ENCODE results near the gene GET4. TPM values are rescaled to one million over a fixed set of nuclear protein-coding genes. Genes with fewer than 3 reads are reported as not detected.
"Not testable (repeated sequence)": the region's sequence is repeated elsewhere in the genome, so short reads cannot be mapped to it uniquely, and the experiment has no call there.

GET4 gene
- total RNA-seq, 1 donor from 2014 or later, result 35.8 TPM

DNA sequence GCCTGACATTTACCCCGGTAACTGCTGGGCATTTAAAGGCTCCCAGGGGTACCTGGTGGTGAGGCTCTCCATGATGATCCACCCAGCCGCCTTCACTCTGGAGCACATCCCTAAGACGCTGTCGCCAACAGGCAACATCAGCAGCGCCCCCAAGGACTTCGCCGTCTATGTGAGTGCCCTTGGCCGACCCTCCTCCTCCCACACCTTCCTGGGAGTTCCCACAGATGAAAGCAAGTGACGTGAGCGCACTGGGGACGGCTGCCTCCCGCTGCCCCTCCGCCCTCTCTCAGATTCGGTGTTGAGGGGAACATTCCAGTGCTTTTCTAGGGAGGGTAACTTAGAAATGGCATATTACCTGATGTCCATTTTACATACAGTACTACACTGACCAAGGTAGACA lies 7.0 kb upstream of the GET4 start:
- TF ChIP-seq CTCF (IDR thresholded peaks at IDR 0.05) (no peak), POLR2A (IDR thresholded peaks at IDR 0.05) (no peak), POLR2AphosphoS5 (IDR thresholded peaks at IDR 0.05; ENCODE audit: insufficient read depth in 1 of 2, low read depth in 1 of 2) (no peak)
- H3K9me3 ChIP-seq, result no peaks in the 10 kb centered on the region
- peaks cover 0 to 53% of the 10 kb centered on the region in 2 donors for H3K36me3 ChIP-seq
- H3K4me3 ChIP-seq, result no peak overlapping the region
- peaks cover 27% of the 10 kb centered on the region for H3K4me1 ChIP-seq
- no peaks in the 10 kb centered on the region for H3K27me3 ChIP-seq
- DNase-seq (ENCODE audit: extremely low spot score in 2 of 2), result no peak
- H3K27ac ChIP-seq, result peak overlapping the region; percentile 90
- intact Hi-C loops (cut with DNase I), result no loop called here

DNA sequence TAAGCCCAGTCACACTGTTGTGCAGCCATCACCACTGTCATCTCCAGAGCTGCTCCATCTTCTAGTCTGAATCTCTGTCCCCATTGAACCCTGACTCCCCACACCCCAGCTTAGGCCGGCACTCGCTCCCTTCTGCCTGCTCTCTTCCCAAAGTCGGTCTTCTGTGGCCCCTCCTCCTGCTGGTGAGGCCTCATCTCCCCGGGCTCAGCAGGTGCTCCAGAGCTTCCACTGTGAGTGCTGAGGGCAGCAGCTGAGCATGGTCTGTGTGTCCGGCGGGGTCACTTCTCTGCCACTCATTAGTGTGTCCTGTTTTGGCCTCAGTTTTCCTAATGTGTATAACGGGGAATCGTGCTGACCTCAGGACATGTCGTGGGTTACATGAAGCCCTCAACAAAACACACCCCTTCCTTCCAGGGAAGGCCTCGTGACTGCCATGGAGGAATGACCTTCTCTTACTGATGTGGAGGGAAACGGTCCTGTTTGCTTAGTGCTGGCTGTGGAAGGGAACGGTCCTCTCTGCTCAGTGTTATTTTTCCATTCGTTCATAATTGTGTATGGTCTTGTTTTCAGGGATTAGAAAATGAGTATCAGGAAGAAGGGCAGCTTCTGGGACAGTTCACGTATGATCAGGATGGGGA lies 4.3 kb upstream of the GET4 start:
- TF ChIP-seq POLR2AphosphoS5 (IDR thresholded peaks at IDR 0.05; ENCODE audit: insufficient read depth in 1 of 2, low read depth in 1 of 2) (no peak), CTCF (IDR thresholded peaks at IDR 0.05) (no peak), POLR2A (IDR thresholded peaks at IDR 0.05) (no peak)
- peaks cover 0 to 42% of the 10 kb centered on the region in 2 donors for H3K36me3 ChIP-seq
- DNase-seq (ENCODE audit: extremely low spot score in 2 of 2), result no peak
- intact Hi-C loops (cut with DNase I), result loop anchor here (2.0 to 10.0 kb wide), 3 partner anchors 85 to 547 kb away; no protein-coding TSS in a partner anchor
- peaks cover 34% of the 10 kb centered on the region for H3K4me1 ChIP-seq
- H3K9me3 ChIP-seq, result no peaks in the 10 kb centered on the region
- no peak overlapping the region for H3K4me3 ChIP-seq
- H3K27ac ChIP-seq, result peak overlapping the region; percentile 91
- no peaks in the 10 kb centered on the region for H3K27me3 ChIP-seq

- not testable (repeated sequence) for H3K9me3 ChIP-seq; H3K4me3 ChIP-seq; DNase-seq (ENCODE audit: extremely low spot score in 2 of 2); H3K27me3 ChIP-seq
- Histone ChIP-seq H3K36me3 (peaks cover 0 to 42% of the 10 kb centered on the region in 2 donors), H3K27ac (peak overlapping the region; percentile 91), H3K4me1 (peaks cover 30% of the 10 kb centered on the region)
- intact Hi-C loops (cut with DNase I), result loop anchor here (2.0 to 10.0 kb wide), 3 partner anchors 86 to 548 kb away; no protein-coding TSS in a partner anchor
These were observed 3.7 kb upstream of the GET4 start for GRCh38 chr7:872685-873084.

DNA sequence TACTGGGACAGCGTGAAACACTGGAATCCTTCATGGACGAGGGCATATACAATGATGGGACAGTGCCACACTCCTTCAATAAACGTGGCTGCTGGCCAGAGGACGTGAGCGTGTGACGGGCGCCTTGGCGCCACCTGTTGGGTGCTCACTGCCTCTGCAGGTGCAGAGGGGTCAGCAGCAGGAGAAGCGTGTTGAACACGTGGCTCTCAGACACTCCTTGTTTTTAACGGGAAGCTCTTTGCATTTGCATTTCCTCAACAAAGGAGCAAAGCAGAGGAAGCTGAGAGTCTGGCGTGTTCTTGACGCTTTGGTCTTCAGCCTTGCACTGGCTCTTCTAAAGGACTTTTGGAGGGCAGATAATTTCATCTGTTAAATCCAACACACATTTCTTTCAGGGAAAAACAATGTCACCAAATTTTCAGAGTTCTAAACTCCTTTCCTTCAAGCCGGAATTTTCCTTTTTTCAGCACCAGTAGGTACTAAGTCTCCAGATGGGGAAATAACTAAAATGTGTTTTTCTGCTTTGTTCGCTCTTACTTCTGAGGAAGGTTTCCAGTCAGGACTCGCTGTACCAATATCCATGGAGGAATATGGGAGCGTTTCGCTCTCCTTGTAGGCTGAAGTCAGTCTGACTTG lies 2.9 kb upstream of the GET4 start:
- Histone ChIP-seq H3K27ac (peak overlapping the region; percentile 91), H3K4me3 (no peak overlapping the region), H3K36me3 (peaks cover 0 to 42% of the 10 kb centered on the region in 2 donors), H3K27me3 (no peaks in the 10 kb centered on the region), H3K4me1 (peaks cover 32% of the 10 kb centered on the region), H3K9me3 (no peaks in the 10 kb centered on the region)
- intact Hi-C loops (cut with DNase I), result loop anchor here (2.0 to 10.0 kb wide), 3 partner anchors 87 to 549 kb away; no protein-coding TSS in a partner anchor
- TF ChIP-seq CTCF (IDR thresholded peaks at IDR 0.05) (peak; percentile 75 to 89 (median 80)), POLR2AphosphoS5 (IDR thresholded peaks at IDR 0.05; ENCODE audit: insufficient read depth in 1 of 2, low read depth in 1 of 2) (peak; percentile 69 to 88), POLR2A (IDR thresholded peaks at IDR 0.05) (no peak)
- no peak for DNase-seq (ENCODE audit: extremely low spot score in 2 of 2)

DNA sequence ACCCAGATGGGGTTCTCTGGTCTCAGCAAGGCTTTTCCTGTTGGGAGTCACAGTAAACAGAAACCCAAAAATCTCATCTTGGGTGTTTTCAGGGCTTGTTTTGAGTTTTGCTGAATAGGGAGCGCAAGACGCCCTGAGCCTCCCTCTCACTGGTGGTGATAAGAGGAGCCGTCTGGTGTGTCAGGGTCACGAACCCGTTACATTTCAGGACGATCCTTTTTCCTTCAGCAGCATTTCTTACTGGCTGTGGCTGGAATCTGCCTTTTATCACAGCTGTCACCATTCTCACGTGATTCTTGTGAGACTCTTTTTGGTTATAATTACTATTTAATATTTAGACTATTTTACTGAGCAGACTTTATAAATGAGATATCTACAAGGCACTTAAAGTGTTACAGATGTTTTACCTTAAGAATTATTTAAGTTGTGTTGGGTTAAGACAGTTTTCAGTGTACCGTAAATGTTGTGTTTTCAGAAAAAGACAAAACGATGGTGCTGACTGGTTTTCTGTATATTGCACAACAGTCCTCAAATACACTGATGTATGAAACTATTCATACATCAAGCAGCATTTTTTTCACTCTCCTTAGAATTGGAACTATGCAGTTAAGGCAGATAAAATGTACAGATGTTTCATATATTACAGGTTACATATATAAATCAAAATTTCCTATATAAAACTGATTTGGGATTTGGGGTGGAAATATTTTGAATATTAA lies 2.2 kb upstream of the GET4 start:
- H3K4me1 ChIP-seq, result peaks cover 39% of the 10 kb centered on the region
- no peak for TF ChIP-seq POLR2AphosphoS5 (IDR thresholded peaks at IDR 0.05; ENCODE audit: insufficient read depth in 1 of 2, low read depth in 1 of 2)
- no peak for DNase-seq (ENCODE audit: extremely low spot score in 2 of 2)
- H3K9me3 ChIP-seq, result no peaks in the 10 kb centered on the region
- H3K27ac ChIP-seq, result peak overlapping the region; percentile 91
- H3K4me3 ChIP-seq, result no peak overlapping the region
- H3K27me3 ChIP-seq, result no peaks in the 10 kb centered on the region
- intact Hi-C loops (cut with DNase I), result loop anchor here (10.0 kb wide), 1 partner anchor 549 kb away; no protein-coding TSS in a partner anchor
- peaks cover 0 to 38% of the 10 kb centered on the region in 2 donors for H3K36me3 ChIP-seq
